Testis (tissue), 3 donors: ENCODE measurements around the gene GNA14. TPM values are rescaled to one million over a fixed set of nuclear protein-coding genes. Genes with fewer than 3 reads are reported as not detected.

Source experiments
- DNase-seq: peaks from one replicate; pipeline ENCODE4 v3.0.0-alpha.2; 2019
- H3K27ac ChIP-seq, 2 donors: fragments of 200-600 bp; sonication (generic); one replicate each; pipeline ENCODE4 v1.5.1; 2019
- H3K27me3 ChIP-seq: fragments of 200-600 bp; sonication (generic); one replicate; pipeline ENCODE4 v1.5.1; 2019
- H3K36me3 ChIP-seq: fragments of 200-600 bp; sonication (generic); one replicate; pipeline ENCODE4 v1.5.1; 2017; ENCODE audit warnings: low read depth; ENCODE audit errors: missing control alignments
- H3K4me1 ChIP-seq: fragments of 200-600 bp; sonication (generic); one replicate; pipeline ENCODE4 v1.5.1; 2019
- H3K4me3 ChIP-seq, 2 donors: fragments of 200-600 bp; sonication (generic); one replicate each; pipeline ENCODE4 v1.5.1; 2017 to 2019
- H3K9me3 ChIP-seq: fragments of 200-600 bp; sonication (generic); one replicate; pipeline ENCODE4 v1.5.1; 2017
- POLR2A ChIP-seq: fragments of 450-650 bp; IDR thresholded peaks from one replicate; pipeline ENCODE4 v1.6.1; 2017; ENCODE audit warnings: antibody characterized with exemption, mild to moderate bottlenecking, moderate library complexity
- WGBS, 2 donors: methylation state at CpG; one replicate each; pipeline ENCODE4 v1.1.5; 2018; 5-methylcytosine and 5-hydroxymethylcytosine counted together
- intact Hi-C: fragments of 100-400 bp; cut with DNase I; formaldehyde crosslinking; loops from one replicate; pipeline ENCODE4 v1.15.1; 2023; ENCODE audit warnings: low total_unique reads
- polyA plus RNA-seq: library from polyadenylated mRNA; stranded (reverse); fragments of 350-450 nt; fragmentation: Illumina TruSeq; extraction: RNeasy Lipid Tissue Mini Kit (QIAGEN cat#74804); gene quantifications from one replicate; pipeline ENCODE4 v1.2.3, GENCODE V29; 2014; ENCODE audit warnings: low read depth, low replicate concordance; ENCODE audit not compliant: insufficient read depth
- total RNA-seq, 2 donors: library from RNA; depleted of rRNA; stranded (reverse); fragments of >200 nt; gene quantifications; one replicate each; pipeline ENCODE4 v1.2.3, GENCODE V29; 2016
- TF ChIP-seq, protein P1 (sequence below), 3 experiments: fragments of 450-650 bp in 2 of 3; fragments of 200-600 bp in 1 of 3; sonication (generic) in 1 of 3; IDR thresholded peaks; one replicate each; pipeline ENCODE4 v1.5.1; 2016 to 2019; ENCODE audit warnings: antibody characterized with exemption in 3 of 3, mild to moderate bottlenecking in 2 of 3, moderate library complexity in 1 of 3

The GNA14 gene
- total and polyA plus RNA-seq, 3 donors from 2014 or later: 3.1 to 4.4 (median 4.3) TPM

DNA sequence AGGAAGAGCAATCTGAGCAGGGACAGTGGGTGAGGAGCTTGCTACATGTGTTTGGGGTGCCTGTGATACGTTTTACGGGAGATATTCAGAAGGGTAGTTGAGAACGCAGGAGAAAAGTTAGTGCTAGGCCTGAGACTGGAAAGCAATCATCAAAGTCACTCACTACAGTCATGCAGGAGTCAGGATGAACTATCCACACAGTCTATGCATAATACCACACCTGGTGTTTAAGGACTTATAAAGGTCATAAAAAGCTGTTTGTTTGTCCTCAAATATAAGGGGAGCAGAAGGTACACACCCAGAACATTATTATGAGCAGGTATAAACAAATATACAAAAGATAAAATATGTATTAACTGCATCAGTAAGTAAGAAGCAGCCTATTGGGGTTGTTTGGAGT lies 176.6 kb downstream of the GNA14 start:
- no peaks in the 10 kb centered on the region for H3K4me1 ChIP-seq
- no peaks in the 10 kb centered on the region for H3K36me3 ChIP-seq
- H3K27me3 ChIP-seq: no peaks in the 10 kb centered on the region
- intact Hi-C loops: no loop called here
- no peak overlapping the region for H3K4me3 ChIP-seq
- 95 to 96% methylated on average over 3 of the region's 3 CpGs for WGBS, 2 donors
- TF ChIP-seq, protein P1, sequence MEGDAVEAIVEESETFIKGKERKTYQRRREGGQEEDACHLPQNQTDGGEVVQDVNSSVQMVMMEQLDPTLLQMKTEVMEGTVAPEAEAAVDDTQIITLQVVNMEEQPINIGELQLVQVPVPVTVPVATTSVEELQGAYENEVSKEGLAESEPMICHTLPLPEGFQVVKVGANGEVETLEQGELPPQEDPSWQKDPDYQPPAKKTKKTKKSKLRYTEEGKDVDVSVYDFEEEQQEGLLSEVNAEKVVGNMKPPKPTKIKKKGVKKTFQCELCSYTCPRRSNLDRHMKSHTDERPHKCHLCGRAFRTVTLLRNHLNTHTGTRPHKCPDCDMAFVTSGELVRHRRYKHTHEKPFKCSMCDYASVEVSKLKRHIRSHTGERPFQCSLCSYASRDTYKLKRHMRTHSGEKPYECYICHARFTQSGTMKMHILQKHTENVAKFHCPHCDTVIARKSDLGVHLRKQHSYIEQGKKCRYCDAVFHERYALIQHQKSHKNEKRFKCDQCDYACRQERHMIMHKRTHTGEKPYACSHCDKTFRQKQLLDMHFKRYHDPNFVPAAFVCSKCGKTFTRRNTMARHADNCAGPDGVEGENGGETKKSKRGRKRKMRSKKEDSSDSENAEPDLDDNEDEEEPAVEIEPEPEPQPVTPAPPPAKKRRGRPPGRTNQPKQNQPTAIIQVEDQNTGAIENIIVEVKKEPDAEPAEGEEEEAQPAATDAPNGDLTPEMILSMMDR (IDR thresholded peaks at IDR 0.05): no peak
- no peak for DNase-seq
- H3K27ac ChIP-seq: no peak overlapping the region
- H3K9me3 ChIP-seq: no peaks in the 10 kb centered on the region

DNA sequence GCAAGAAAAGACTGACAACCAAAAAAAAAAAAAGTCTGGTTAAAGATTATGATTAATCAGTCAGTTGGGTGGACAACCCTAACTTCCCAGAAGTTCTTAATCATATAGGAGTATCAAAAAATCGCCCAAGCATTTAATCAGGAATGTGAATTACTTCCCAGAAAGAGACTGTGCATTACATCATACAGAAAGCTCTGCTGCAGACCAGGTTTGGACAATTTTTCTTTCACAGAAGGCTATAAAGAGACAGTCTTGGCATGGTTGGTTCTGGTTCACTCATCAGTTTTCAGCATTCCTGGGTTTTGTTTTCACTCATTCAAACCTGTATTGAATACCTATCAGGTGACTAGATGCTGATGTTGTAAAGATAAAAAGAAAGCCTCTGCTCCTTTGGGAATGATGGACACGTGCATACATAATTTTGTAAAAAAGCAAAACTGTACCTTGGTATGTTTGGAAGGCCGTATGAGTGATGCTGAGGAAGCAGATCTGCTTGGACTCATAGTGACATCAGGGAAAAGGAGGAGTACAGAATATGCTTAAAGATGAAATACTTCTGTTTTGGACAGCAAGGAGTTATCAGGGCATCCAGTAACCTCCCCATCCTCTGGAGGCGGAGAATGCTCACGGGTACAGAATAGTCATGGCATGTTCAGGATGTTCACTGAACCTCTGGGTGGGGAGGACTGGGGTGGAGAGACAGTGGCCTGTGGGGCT lies 178.4 kb downstream of the GNA14 start:
- no peaks in the 10 kb centered on the region for H3K36me3 ChIP-seq
- WGBS, 2 donors: 89 to 92% methylated on average over 5 of the region's 5 CpGs
- no peak overlapping the region for H3K27ac ChIP-seq
- H3K27me3 ChIP-seq: no peaks in the 10 kb centered on the region
- DNase-seq: no peak
- intact Hi-C loops: no loop called here
- H3K4me3 ChIP-seq: no peak overlapping the region
- no peaks in the 10 kb centered on the region for H3K9me3 ChIP-seq
- TF ChIP-seq, protein P1 (IDR thresholded peaks at IDR 0.05): no peak
- TF ChIP-seq POLR2A: no peak
- no peaks in the 10 kb centered on the region for H3K4me1 ChIP-seq

DNA sequence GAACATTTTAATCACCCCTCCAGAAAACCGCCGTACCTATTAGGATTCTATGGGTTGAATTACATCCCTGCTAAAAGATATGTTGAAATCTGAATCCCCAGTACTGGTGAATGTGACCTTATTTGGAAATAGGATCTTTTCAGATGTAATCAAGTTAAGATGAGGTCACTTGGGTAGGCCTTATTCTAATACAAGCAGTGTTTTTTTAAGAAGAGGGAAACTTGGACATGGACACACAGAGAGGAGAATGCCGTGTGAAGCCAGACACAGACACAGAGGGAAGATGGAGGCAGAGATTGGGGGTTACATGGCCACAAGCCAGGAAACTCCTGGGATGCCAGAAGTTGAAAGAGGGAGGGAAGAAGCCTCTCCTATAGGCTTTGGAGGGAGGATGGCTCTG lies 183.5 kb downstream of the GNA14 start:
- Histone ChIP-seq H3K4me1 (no peaks in the 10 kb centered on the region), H3K27ac (no peak overlapping the region), H3K9me3 (no peaks in the 10 kb centered on the region), H3K27me3 (no peaks in the 10 kb centered on the region), H3K4me3 (no peak overlapping the region), H3K36me3 (no peaks in the 10 kb centered on the region)
- intact Hi-C loops: no loop called here
- no peak for DNase-seq
- 93 to 97% methylated on average over 3 of the region's 3 CpGs for WGBS, 2 donors
- TF ChIP-seq, protein P1 (IDR thresholded peaks at IDR 0.05): no peak
- no peak for TF ChIP-seq POLR2A

DNA sequence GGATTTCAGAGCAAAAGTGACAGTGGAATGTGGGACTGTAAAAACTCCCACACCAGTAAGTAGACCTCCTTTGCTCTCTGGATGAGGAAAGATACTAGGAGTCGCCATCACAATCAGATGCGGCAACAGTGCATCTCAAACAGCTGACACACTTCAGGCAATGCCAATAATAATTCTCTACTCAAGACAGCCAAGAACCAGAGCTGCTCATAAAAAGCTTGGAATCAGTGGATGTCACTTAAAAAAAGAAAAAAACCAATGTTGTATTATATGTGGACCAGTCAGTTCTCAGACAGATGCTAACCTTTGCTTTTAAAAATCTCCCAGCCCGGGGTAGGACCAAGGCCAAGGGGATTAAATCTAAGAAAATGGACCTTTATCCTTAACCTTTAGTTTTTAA lies 185.0 kb downstream of the GNA14 start:
- no peak overlapping the region for H3K4me3 ChIP-seq
- no peaks in the 10 kb centered on the region for H3K9me3 ChIP-seq
- H3K27ac ChIP-seq: no peak overlapping the region
- 72 to 75% methylated on average over 3 of the region's 3 CpGs for WGBS, 2 donors
- no peaks in the 10 kb centered on the region for H3K36me3 ChIP-seq
- TF ChIP-seq, protein P1 (IDR thresholded peaks at IDR 0.05): no peak
- no peak for TF ChIP-seq POLR2A
- intact Hi-C loops: no loop called here
- DNase-seq: no peak
- H3K27me3 ChIP-seq: no peaks in the 10 kb centered on the region
- H3K4me1 ChIP-seq: no peaks in the 10 kb centered on the region

DNA sequence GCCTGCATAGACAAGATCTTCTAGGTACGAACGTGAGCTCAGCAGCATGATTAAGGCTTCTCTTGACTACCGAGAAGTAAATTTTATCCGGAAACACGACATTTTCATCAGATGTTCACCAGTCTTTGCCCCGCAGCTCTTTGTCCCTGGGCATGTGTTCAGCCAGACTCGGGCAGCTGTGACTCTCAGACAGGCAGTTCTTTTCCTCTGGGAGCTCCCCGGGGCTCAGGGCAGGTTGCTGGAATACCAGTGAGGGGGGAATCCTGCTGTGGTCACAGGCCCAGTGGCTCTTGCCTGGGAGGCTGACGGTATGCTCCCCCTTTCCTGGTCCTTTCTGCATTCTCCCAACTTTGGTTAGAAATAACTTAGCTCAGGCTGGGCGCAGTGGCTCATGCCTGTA lies 186.1 kb downstream of the GNA14 start:
- TF ChIP-seq, protein P1 (IDR thresholded peaks at IDR 0.05): no peak
- TF ChIP-seq POLR2A: no peak
- H3K9me3 ChIP-seq: no peaks in the 10 kb centered on the region
- 89 to 94% methylated on average over 10 of the region's 10 CpGs for WGBS, 2 donors
- H3K27me3 ChIP-seq: no peaks in the 10 kb centered on the region
- intact Hi-C loops: no loop called here
- H3K4me1 ChIP-seq: peaks cover 3% of the 10 kb centered on the region
- H3K36me3 ChIP-seq: no peaks in the 10 kb centered on the region
- DNase-seq: no peak
- no peak overlapping the region for H3K27ac ChIP-seq
- H3K4me3 ChIP-seq: no peak overlapping the region
